ENCODE measurements around the gene ENDOV.
A peak's percentile ranks its signal among the peaks of the same experiment; 100 is the strongest.

ENDOV gene

DNA sequence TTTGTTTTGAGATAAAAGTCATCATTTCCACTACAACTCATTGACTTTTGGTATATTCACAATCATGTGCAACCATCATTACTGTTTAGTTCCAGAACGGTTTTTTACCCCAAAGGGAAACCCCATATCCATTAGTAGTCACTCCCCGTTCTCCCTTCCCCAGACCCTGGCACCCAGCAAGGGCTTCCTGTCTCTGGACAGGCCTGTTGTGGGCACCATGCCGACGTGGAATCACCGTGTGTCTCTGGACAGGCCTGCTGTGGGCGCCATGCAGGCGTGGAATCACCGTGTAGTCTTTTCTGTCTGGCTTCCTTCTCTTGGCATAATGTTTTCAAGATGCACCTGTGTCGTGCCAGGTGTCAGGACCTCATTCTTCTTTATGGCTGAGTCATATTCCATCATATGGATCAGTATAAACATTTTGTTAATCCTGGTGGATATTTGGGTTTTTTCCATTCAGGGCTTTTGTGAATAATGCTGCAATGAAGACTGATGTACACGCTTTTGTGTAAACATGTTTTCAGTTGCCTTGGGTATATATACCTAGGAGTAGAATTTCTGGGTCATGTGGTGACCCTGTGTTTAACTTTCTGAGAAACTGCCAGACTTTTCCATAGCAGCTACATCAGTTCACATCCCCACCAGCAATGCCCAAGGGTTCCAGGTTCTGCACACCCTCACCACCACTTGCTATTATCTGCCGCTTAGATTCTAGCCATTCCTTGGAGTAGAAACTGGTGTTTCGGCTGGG, 19.1 kb downstream of the ENDOV start:
- DNase-seq: no peak

DNA sequence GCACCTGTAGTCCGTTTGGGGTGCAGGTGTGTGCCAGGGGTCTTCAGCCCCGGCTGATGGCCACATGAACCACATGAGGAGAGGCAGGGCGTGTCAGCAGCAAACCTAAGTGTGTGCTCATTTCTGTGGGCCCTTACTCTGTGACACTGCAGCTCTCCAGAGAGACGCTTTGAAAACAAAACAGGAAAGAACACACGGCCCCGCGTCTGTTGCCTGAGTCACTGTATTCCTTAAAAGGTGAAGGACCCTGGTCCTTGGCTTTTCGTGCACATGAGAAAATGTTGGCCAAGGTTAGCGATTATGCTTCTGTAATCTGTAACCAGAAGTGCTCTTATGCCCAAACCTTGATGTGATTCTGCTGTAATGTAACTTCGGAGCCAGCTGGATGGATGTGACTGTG, 22.6 kb downstream of the ENDOV start:
- no peak for DNase-seq

DNA sequence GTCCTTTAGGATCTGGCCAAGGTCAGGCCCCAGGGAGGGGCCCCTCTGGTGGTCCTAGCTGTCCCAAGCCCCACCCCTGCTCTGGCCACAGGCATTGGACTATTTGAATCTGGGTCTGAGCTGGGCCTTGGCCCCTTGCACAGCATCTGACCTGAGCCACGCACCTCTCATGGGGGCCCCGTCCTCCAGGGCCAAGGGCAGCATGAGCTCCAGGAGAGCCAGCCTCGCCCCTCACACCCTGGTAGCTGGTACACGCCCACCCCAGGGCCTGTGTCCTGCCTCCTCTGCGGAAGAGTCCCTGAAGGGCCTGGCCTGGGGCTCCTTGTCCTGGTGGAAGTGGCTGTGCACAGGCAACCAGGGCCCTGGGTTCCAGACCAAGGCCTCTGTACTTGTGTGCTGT, 23.8 kb downstream of the ENDOV start:
- DNase-seq: no peak

DNA sequence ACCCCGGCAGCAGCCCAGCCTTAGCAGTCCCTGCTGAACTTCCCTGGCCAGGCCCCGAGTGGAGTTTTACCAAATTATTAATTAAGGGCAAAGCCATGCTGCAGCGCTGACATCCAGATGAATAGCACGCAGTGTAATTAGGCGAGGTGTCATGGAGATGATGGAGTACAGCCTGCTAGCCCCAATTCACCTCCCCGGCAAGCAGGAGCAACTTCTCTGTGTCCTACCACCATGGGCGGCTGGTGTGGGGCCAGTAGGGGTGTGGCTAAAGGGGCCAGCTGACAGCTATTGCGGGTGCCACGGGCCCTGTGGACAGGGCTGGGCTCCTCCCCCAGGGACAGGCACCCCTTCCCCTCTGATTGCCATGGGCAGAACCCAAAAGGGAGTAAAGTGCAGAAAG, 24.5 kb downstream of the ENDOV start:
- no peak for DNase-seq

DNA sequence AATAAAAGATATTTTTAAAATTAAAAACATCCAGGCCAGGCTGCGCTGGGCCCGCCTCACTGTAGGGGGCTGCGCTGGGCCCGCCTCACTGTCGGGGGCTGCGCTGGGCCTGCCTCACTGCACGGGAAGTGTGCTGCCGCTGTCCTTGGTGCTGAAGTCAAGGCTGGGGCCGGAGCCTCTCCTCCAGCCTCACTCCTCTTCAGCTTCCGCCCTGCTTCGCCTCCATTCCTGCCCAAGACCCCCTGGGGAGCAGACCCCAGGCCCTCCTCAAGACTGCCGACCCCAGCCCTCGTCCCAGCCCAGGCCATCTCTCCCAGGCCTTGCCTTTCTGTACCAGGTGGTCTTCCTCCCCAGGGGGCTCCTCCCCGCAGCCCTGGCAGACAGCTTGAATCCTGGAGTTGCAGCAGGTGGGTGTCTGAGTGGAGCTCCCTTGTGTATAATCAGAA, 26.2 kb downstream of the ENDOV start:
- no peak for DNase-seq

DNA sequence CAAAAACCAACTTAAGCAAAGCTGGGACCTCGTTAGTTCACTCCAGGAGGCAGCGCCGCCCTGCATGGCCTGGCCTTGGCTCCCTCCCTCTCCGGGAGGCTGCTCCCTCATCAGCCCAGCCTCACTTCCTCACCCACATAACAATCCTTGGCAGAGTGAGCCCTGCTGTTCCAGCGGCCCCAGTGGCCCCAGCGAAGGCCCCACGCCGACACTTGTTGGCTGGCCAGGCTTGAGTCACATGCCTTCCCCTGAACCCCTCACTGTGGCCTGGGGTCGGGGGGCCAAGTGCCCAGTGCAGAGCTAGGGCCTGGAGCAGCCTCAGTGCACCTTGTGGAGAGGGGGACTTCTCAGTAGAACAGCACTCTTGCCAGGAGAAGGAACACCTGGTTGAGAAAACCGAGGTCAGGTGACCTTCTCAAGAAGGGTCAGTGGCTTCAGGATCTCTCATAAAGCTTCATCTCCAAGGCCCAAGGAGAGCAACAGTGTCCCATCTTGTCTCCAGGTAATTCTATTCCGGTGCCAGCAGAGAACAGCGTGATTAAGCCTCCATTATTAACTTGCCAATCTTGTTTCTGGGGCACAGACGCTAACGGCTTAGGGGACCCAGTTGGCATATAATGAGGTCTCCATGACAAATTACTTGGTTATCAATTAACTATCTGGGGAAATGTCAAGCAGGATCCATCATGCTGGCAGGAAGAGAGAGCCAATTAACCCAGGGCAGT, 26.8 kb downstream of the ENDOV start:
- no peak for DNase-seq

DNA sequence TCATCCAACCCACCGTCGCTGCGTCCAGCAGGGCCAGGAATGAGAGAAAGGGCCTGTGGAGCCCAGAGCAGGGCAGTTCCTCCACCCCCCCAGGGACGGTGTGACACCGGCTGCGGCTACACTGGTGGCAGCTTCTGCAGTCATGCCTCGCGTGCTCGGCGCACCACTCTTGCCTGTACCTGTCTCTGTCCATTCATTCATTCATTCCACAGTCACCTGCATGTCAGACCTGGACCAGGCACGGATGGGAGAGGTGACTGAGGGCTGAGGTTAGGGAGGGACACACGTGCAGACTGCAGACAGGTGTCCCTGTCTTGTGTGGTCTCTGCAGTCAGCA, 27.3 kb downstream of the ENDOV start:
- DNase-seq: no peak

DNA sequence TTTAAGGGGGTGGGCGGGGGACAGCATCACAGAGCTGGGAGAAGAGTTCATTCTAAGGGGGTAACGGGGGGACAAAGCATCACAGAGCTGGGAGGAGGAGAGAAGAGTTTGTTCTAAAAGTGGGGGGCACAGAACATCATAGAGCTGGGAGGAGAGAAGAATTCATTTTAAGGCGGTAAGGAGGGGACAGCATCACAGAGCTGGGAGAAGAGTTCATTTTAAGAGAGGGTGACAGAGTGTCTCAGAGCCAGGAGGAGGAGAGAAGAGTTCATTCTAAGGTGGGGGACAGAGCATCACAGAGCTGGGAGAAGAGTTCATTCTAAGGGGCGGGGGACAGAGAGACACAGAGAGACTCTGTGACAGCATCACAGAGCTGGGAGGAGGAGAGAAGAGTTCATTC, 27.8 kb downstream of the ENDOV start:
- no peak for DNase-seq

DNA sequence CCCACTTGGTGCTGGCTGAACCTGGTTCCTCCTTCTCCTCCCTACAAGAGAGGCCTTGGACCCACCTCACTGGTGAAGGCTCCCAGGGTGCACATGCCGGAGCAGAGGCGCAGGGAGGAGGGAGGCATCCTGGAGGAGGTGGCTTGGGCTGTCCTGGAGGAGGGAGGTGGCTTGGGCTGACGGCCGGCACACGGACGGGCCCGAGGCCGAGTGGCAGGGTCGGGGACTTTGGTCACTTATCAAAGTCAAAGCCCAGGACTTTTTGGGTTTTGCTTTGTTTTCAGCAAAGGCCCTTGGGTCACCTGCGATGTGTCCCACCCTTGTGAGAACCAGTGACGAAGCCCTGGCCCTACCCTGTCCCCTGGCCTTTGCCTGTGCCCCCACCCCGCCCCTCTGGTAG, 28.5 kb downstream of the ENDOV start:
- DNase-seq: no peak

DNA sequence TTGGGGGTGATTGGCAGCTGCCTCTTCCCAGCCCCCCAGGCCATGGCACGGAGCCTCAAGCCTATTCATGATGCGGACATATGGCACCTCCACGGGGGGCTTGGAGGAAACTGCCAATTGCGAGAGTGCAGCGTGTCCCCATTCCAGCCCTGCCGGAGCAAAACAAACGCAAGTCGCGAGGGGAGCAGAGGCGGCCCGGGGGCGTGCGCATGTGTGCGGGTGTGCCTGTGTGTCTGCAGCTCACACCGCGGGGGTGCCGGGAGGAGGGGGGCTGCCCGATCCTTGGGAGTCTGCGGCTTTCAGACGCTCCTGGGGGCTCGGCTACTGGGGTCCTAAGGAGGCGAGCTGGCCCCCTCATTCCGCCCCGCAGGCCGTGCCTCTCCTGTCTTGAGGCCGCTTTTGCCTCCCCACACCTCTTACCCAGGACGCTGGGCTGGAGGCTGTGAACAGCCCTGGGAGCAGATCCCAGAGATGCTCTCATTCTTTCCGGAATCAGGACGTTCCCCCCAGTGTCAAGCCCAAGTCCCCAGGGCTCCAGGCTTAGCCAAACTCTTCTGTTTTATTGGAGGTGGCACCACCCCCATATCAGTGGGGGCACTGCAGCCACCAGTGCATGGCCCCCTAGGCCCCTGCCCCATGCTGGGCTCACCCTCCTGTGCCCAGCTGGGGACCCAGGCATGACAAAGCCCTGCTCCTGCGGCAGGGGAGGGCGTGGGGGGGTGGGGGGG, 29.1 kb downstream of the ENDOV start:
- peak; percentile 70 for DNase-seq

DNA sequence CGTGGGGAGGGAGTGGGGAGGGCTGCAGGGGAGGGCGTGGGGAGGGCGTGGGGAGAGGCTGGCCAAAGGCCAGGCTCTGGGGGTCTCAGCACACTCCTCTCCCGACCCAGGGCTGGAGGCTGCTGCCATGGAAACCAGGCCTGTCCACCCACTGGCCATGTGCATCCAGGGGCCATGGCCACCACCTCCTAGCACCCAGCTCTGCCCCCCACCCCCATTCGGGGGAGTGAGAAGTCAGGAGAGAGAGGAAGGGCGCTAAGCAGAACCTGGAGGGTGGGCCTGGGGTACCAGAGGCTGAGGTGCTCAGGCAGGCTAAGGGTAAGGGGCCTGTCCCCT, 29.6 kb downstream of the ENDOV start:
- no peak for DNase-seq

DNA sequence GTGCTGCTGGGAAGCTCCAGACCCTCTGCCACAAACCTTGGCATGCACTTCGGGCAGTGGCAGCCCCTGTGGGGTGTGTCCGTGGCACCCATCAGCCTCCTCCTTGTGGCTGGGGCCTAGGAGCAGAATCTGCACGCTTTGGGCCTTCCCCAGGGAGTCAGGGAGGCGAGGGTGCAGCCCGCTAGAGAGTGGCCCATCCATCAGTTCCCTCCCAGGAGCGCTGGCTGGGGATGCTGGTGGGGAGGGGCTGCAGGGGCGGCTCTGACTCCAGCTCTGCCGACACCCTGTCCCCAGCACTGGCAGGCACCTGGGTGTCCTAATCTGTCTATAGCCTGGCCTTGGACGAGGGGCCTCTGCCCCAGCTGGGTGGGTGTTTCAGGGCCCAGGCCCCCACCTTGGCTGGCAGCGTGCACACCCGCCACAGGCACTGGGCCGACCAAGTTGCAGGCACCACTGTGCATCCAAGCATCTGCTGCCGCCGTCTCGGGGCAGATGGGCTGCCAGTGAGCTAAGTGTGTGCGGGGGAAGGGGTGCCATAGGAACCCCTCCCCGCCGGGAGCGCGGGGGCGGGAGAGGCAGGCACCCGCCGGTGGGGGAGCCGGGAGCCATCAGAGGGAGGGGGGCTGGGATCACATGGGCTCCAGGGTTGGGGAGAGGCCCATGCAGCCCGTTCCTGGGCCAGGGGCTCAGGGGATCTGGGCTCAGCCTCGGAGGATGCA, 30.2 kb downstream of the ENDOV start:
- no peak for DNase-seq

DNA sequence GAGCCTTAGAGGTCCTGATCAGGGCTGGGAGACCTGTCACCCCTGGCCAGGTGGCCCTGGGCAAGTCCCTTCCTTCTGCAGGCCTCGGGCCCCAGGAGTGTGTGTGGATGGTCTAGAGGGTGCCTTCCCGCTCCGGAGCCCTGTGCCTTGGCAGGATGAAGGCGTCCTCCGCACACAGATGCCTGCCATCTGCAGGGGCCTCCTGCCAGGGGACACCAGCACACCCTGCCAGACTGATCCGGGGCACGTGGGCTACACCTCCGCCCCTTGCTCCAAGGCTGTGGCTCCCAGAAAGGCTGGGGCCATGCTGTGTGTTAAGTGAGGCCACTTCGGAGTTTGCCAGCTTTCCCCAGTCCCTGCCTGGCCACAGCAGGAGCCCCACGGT, 30.8 kb downstream of the ENDOV start:
- DNase-seq: no peak

DNA sequence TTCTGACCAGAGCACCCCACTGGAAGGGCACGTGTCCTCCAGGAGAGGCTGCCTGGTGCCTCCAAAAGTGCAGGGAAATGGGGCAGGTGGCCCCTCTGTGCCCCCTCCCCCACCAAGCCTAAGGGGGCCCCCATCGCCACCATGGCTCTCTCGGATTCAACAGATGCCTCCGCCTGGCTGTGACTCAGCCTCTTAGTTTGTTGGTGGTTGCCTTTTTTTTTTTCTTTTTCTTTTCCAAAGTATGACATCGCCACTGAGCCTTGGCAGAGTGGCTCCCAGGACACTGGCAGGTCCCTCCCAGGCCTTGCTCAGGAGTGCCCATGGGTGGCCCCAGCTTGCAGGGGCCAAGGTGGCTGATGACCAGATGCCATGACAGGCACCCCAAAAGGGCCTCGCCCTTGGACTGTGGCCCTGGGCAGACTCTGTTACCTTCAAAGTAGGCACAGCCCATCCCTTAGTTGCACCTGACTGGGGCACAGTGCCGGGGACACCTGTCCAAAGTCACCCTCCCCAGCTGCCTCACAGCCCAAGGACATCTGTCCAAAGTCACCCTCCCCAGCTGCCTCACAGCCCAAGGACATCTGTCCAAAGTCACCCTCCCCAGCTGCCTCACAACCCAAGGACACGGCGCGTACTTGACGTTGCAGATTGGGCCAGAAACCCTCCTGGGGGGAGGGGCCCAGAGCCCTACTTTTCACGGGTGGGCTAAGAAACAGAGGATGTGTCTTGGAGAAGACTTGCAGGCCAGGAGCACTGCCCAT, 31.9 kb downstream of the ENDOV start:
- no peak for DNase-seq

DNA sequence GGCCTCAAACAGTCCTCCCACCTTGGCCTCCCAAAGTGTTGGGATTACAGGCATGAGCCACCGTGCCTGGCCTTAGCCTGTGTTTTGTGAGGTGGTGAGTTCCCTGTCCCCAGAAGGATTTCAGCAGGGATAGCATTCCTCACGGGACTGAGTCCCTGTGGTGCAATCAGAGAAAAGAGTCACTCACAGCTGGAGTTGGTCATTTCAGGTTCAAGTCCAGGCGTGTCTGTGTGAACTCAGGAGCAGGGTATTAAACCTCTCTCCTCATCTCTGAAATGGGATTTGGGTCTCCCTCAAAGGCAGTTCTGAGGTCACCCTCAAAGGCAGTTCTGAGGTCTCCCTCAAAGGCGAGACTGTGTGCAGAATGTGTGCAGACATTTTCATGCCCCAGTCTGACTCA, 32.8 kb downstream of the ENDOV start:
- DNase-seq: no peak

DNA sequence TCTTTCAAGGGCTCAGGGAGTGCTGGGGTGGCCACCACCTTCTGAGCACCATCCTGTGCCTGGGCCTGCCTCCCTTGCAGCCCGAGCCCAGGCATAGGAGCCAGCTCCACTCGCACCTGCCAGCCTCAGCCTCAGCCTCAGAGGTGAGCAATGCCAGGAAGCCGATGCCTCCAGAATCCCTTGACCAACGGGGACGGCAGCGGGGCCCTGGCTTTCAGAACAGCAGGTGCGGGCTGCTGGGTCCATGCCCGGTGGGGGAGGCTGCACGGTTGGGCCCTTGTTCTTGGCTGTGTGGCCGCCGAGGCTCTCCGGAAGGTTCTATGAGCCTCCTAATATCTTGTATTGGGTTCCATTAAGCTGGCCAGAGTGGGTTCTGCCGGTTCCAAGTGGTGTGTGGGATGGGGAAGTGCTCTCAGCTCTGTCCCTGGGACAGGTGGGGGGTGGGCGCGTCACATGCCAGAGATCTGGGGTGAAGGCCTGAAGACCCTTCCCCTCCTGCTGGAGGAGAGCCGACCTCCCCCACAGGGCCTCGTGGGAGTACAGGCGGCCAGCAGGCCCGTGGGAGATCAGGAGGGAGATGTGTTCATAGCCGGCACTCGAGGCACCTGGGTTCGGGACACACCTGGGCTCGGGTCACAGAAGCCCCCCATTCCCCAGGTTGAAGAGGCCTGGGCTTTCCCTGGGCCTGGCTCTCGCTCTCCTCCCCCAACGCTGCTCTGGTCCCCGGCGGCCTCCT, 34.4 kb downstream of the ENDOV start:
- no peak for DNase-seq

DNA sequence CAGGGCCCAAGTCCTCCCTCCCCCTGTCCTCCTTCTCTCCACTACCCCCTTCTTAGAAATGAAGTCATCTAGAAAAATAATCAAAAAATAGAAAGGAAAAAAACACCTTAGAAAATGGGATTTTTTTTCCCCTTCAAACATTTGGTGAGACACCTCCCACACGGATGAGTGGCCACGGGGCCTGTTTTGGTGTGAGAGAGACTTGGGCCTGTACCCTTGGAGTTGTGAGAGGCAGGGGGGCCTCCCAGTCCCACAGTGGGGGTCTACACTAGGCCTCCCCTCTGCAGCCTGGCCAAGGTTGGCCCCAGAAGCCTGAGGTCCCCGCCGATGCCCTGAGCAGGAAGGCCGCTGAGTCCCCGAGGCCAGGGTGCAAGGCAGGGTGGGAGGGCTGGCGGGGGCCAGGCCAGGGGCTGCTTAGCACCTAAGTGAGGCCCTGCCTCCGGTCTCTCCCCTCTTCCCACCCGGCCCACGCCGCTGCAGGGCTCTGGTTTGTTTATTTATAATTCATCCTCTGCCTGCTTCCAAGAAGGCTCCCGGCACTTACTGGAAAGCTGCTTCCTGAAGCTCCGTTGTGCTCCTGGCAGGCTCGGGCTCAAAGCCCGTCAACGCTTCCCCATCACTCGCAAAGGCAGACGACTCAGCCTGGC, 35.1 kb downstream of the ENDOV start:
- no peak for DNase-seq

DNA sequence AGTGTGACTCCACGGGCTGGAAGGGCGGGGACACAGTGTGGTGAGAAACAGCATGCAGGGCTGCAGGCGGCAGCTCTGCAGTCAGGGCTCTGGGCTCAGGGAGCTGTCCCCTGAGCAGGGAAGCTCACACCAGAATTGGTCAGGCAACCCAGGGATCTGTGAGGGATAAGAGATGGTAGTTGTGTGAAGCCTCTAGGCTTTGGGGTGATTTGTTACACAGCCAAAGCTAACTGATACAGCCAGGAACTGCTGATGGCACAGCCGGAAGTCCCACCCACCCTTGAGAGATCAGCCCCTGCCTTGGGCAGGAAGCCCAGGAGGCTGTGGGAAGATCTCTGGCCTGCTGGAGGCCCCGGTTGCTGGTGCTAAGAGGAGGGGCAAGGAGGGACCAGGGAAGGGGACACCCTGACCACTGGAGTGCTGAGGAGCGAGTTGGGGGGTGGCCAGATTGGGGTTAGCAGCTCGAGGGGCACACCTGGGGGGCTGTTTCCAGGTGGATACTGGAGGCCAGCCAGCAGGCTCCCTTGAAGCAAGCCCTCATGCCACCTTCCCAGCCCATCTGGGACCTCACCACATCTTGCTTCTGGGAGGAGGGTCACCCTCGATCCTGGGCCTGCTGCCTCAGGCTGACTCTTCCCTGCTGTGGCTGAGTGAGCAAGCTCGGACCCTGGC, 36.3 kb downstream of the ENDOV start:
- DNase-seq: no peak

DNA sequence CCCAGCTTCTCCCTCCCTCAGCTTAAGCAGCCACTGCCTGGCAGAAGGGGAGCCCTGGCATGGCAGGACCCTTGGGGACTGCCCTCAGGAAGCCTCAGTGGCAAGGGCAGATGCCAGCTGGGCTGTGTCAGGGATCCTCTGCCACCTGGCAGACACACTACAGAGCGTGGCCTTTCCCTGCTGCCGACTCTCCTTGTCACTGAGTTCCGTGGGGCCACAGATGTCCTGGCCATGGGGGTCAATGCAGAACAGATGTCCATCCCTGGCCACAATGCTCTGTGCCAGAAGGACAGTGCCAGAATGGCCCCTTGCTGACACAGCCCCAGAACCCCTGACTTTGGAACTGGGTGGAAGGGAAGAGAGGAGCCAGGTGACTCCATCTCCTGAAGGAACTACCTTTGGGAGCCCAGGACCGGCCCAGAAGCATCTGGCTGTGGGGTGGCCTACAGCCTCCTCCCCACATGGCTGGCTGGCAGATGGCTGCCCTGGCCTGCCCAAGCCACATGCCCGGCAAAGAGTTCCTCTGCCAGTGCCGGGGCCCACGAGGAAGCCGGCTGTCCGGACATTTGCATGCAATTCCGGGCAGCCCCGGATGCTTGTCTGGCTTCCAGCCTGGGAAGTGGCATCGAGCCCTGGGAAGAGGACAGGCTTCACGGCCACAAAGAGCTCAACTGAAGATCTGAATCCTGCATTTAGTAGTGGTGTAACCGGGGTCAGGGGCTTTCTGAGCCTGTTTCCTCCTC, 37.4 kb downstream of the ENDOV start:
- DNase-seq: no peak
